PFSK-1 (cell line): ENCODE measurements around the gene ABCF3.

Source experiments
- FOXP2 ChIP-seq: optimal IDR thresholded peaks from 2 replicates; pipeline ENCODE3; 2011; ENCODE audit warnings: borderline replicate concordance, control low read depth, inconsistent platforms; ENCODE audit not compliant: insufficient read depth; ENCODE audit errors: extremely low read length, extremely low read depth
- POLR2AphosphoS5 ChIP-seq: IDR thresholded peaks from 2 replicates; pipeline ENCODE4 v1.6.1; 2012; ENCODE audit warnings: low read depth, mild to moderate bottlenecking, control low read depth, low read length, moderate library complexity
- REST ChIP-seq, 2 experiments: IDR thresholded peaks; 2 replicates each; pipeline versions ENCODE4 v1.6.1 to v1.8.0; 2011 to 2012; ENCODE audit warnings: low read depth in 2 of 2, low read length in 2 of 2, control low read depth in 1 of 2, inconsistent platforms in 1 of 2, mild to moderate bottlenecking in 1 of 2, moderate library complexity in 1 of 2; ENCODE audit not compliant: insufficient read depth in 1 of 2
- SIN3A ChIP-seq: IDR thresholded peaks from 2 replicates; pipeline ENCODE4 v1.6.1; 2012; ENCODE audit warnings: mild to moderate bottlenecking, low read length, moderate library complexity, borderline replicate concordance; ENCODE audit not compliant: insufficient read depth
- TAF1 ChIP-seq: IDR thresholded peaks from 2 replicates; pipeline ENCODE4 v1.6.1; 2012; ENCODE audit warnings: low read length, control low read depth, borderline replicate concordance; ENCODE audit not compliant: insufficient read depth

Gene ABCF3

GRCh38 chr3:184236033-184236410 is 50.0 kb downstream of the ABCF3 start:
- TF ChIP-seq TAF1 (no peak), POLR2AphosphoS5 (no peak), REST (IDR thresholded peaks at IDR 0.05; ENCODE audit: insufficient read depth in 1 of 2, low read depth in 2 of 2, low read length in 2 of 2) (no peak), SIN3A (no peak), FOXP2 (no peak)

- no peak for TF ChIP-seq FOXP2
- no peak for TF ChIP-seq REST (IDR thresholded peaks at IDR 0.05; ENCODE audit: insufficient read depth in 1 of 2, low read depth in 2 of 2, low read length in 2 of 2)
- no peak for TF ChIP-seq SIN3A
- no peak for TF ChIP-seq TAF1
- no peak for TF ChIP-seq POLR2AphosphoS5
Measured at GRCh38 chr3:184236636-184237035, 50.6 kb downstream of the ABCF3 start.

- TF ChIP-seq POLR2AphosphoS5 (no peak), REST (IDR thresholded peaks at IDR 0.05; ENCODE audit: insufficient read depth in 1 of 2, low read depth in 2 of 2, low read length in 2 of 2) (no peak), FOXP2 (no peak), SIN3A (no peak), TAF1 (no peak)
Measured at GRCh38 chr3:184237211-184237610, 51.2 kb downstream of the ABCF3 start.

- TF ChIP-seq TAF1: no peak
- TF ChIP-seq POLR2AphosphoS5: no peak
- TF ChIP-seq REST (IDR thresholded peaks at IDR 0.05; ENCODE audit: insufficient read depth in 1 of 2, low read depth in 2 of 2, low read length in 2 of 2): no peak
- no peak for TF ChIP-seq FOXP2
- no peak for TF ChIP-seq SIN3A
Measured at GRCh38 chr3:184237807-184238206, 51.8 kb downstream of the ABCF3 start.

- TF ChIP-seq SIN3A: no peak
- TF ChIP-seq TAF1: no peak
- TF ChIP-seq REST (IDR thresholded peaks at IDR 0.05; ENCODE audit: insufficient read depth in 1 of 2, low read depth in 2 of 2, low read length in 2 of 2): no peak
- no peak for TF ChIP-seq FOXP2
- TF ChIP-seq POLR2AphosphoS5: no peak
Measured at GRCh38 chr3:184238246-184238818, 52.3 kb downstream of the ABCF3 start.
